Femur (tissue), 1 donor: ENCODE measurements around the gene EGLN2.
"Not testable (repeated sequence)": the region's sequence is repeated elsewhere in the genome, so short reads cannot be mapped to it uniquely, and the experiment has no call there.

Source experiments
- DNase-seq: peaks from one replicate; pipeline ENCODE4 v3.0.0-alpha.2; 2017

Gene EGLN2

DNA sequence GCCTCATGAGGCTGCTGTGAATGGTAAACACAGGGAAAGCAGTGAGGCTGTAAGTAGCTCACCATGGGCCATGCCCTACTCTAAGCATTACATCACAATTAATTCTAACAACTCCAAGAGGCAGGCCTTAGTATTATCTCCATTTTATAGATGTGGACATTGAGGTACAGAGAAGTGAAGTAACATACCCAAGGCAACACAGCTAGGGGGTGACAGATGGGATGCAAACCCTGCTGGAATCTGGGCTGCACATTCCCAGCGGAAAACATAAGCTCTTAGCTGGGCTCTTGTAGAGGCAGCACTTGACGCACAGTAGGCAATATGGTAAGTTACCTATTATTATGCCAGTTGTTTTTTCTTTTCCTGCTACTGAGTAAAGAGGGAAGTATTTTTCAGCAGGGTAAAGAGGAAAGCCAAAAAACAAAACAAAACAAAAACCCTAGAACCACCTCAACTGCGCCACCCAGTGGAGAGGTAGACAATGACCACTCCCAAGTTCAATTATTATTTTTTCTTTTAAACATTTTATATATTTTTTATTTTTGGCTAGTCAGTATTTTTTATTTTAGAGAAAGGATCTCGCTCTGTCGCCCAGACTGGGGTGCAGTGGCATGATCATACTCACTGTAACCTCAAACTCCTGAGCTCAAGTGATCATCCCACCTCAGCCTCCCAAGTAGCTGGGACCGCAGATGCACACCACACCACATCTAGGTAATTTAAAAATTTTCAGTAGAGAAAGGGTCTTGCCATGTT lies 20.7 kb downstream of the EGLN2 start:
- not testable (repeated sequence) for DNase-seq

DNA sequence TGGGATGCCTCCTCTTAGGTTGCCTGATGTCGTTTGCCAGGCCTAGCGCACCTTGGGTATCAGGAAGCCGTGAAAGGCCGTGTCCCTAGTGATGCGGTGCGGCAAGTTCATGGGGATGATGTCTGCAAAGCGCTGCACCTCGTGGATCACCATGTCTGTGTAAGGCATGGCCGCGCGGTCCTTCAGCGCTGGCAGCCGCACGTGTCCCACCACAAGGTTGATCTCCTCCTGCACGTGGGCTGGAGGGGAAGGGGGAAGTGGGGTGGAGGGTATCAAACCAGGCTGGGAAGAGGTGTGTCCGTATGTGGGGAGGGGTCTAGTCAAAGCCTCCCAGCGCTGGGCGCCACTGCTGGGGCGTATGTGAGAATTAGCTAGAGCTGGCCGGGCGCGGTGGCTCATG lies 23.2 kb downstream of the EGLN2 start:
- DNase-seq: no peak

DNA sequence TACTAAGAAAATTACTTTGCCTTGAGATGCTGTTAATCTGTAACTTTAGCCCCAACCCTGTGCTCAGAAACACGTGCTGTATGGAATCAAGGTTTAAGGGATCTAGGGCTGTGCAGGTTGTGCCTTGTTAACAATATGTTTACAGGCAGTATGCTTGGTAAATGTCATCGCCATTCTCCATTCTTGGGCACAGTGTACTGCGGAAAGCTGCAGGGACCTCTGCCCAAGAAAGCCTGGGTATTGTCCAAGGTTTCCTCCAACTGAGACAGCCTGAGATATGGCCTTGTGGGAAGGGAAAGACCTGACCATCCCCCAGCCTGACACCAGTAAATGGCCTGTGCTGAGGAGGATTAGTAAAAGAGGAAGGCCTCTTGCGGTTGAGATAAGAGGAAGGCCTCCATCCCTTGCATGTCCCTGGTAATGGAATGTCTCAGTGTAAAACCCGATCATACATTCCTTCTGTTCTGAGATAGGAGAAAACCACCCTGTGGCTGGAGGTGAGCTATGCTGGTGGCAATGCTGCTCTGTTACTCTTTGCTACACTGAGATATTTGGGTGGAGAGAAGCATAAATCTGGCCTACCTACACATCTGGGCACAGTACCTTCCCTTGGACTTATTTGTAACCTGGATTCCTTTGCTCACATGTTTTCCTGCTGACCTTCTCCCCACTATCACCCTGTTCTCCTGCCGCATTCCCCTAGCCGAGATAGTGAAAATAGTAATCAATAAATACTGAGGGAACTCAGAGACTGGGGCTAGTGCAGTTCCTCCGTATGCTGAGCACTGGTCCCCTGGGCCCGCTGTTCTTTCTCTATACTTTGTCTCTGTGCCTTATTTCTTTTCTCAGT lies 23.9 kb downstream of the EGLN2 start:
- not testable (repeated sequence) for DNase-seq

DNA sequence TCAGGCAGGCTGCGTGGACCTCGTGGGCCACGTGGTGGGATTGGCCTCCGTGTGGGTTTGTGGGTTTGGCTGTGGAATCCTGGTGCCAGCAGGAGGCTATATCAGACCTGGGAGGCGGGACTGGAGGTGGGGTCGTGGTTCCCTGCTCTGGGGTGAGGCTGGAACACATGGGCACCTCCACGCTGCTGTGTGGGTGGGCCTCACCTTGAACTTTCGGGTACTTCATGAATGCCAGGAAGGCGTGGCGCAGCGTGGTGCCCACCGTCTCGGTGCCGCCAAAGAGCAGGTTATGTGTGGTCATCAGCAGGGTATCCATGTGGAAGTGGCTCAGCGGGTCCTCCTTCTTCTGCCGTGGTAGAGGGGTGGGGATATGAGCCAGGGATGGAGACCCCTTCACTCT lies 25.9 kb downstream of the EGLN2 start:
- DNase-seq: not testable (repeated sequence)

DNA sequence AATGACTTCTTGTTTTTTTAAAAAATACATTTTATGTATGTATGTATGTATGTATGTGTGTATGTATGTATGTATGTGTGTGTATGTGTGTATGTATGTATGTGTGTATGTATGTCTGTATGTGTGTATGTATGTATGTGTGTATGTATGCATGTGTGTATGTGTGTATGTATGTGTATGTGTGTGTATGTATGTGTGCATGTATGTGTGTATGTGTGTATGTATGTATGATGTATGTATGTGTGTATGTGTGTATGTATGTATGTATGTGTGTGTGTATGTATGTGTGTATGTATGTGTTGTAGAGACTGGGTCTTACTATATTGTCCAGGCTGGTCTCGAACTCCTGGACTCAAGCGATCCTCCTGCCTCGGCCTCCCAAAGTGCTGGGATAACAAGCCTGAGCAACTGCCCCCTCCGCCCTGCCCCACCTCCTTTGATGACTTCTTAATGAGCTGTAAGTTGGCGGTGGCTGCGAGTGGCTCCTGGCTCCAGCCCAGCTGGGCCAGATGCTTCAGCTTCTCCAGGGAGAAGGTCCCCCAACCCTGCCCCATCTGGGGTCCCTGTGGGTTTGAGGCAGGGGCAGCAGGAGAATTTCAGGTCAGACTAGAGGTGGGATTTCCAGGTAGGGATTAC lies 26.6 kb downstream of the EGLN2 start:
- not testable (repeated sequence) for DNase-seq

DNA sequence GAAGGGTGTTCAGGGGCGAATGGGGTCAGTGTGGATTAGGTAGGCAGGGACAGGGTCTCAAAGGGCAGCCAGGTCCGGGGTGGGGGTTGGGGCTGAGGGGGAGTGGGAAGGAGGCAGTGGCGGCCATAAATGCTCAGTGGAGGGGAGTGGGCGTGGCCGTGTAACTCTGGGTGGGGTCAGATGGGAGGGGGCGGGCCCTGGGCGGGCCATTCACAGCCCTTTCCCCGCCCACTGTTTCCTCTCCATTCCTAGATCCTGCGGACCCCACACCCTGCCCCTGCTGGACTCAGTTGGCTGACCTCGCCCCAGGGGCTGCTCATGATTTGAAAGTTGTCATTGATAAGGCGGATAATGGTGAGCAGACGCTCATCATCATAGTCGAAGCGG lies 27.3 kb downstream of the EGLN2 start:
- not testable (repeated sequence) for DNase-seq

DNA sequence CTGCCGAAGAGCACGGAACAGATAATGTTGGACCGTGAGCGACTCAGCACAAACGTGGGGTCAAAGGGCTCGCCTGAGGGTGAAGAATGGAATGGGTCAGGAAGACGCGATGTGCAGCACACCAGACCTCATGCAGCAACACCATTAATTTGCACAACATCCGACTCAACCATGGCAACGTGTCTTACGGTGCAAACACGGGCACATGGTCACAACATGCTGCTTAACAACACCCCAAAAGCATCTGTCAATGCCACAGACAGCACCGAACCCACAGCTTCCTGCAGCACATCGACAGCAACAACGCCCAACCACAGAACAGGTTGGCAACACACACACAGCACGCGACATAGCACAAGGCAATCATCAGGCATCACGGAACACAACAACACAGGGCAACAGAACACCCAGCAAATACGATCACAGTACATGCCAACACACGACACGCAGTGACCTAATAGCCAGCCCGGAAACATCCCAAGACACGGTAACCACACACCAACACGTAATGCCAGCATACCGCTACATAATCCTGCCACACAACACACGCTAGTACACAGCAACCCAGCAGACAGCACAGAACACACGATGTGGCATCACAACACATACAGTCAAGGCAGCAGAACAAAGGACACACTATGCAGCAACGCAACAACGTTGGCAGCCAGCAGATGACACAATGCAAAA lies 27.9 kb downstream of the EGLN2 start:
- DNase-seq: not testable (repeated sequence)

DNA sequence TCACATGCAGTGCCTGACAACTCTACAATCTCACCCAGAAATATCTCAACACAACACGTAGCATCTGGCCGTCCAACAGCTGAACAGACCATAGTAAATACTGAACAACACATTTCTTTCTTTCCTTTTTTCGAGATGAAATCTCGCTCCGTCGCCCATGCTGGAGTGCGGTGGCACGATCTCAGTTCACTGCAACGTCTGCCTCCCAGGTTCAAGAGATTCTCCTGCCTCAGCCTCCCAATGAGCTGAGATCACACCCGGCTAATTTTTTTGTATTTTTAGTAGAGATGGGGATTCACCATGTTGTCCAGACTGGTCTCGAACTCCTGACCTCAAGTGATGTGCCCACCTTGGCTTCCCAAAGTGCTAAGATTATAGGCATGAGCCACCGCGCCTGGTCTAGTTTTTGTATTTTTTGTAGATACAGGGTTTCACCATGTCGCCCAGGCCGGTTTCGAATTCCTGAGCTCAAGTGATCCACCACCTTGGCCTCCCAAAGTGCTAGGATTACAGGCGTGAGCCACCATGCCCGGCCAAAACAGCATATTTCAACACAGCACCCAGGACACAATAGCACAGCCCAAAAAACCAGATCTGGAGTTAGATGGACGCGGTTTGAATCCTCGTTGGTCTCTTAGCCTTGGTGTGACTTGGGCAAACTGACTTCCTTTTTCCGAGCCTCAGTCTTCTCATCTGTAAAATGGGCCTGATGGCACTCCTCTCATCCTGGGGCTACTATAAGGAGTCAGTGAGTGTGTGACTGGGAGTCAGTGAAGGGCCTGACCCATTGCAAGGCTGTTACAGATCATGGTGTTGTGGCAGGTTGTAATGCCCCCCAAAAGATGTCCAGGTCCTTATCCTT lies 28.6 kb downstream of the EGLN2 start:
- no peak for DNase-seq

DNA sequence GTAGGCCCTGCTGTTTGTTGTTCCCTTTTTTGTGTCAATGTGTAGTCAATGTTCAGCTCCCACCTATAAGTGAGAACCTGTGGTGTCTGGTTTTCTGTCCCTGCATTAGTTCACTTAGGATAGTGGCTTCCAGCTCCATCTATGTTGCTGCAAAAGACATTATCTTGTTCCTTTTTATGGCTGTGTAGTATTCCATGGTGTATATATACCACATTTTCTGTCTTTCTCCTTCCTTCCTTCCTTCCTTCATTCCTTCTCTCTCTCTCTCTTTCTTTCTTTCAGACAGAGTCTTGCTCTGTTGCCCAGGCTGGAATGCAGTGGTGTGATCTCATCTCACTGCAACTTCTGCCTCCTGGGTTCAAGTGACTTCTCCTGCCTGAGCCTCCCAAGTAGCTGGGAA lies 30.2 kb downstream of the EGLN2 start:
- DNase-seq: no peak

DNA sequence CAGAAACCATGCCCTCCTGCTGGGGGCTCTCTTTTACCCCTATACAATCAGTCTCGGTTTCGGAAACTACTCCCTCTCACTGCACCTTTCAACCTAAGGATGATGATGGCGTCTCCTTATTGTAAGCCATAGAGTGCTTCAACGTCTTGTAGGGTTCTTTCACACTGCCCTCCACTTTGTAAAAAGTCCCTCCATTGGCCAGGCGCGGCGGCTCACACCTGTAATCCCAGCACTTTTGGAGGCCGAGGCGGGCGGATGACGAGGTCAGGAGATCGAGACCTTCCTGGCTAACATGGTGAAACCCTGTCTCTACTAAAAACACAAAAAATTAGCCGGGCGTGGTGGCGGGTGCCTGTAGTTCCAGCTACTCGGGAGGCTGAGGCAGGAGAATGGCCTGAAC lies 31.8 kb downstream of the EGLN2 start:
- not testable (repeated sequence) for DNase-seq

DNA sequence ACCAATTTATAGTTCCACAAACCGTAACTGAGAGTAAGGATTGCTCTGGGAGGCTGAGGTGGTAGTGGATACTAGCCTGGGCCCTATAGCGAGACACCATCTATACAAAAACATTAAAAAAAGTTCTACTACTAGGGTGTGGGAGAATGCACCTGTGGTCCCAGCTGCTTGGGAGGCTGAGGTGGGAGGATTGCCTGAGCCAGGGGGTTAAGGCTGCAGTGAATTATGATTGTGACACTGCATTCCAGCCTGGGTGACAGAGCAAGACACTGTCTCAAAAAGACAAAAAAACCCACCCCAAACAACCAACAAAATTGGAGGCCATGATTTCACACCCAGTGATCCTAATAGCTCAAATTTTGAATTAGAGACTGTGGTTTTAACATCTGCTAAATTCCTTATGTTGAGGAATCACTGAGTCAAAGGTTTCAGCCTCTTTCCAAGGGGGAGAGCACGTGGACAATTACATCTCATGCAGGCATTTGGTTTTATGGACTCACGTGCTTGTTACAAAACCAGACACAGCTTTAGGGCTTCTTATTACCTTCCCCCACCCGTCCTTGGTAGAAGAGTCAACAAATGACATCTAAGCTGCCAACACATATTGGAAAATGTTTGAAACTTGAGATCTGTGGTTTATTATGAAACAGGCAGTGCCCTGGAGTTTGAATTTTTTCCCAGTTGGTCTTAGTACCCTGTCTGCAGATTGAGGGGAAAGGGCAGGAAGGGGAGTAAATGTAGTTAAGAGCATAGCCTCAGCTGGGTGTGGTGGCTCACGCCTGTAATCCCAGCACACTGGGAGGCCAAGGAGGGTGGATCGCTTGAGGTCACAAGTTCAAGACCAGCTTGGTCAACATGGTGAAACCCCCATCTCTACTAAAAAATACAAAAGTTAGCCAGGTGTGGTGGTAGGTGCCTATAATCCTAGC lies 32.8 kb downstream of the EGLN2 start:
- DNase-seq: no peak

DNA sequence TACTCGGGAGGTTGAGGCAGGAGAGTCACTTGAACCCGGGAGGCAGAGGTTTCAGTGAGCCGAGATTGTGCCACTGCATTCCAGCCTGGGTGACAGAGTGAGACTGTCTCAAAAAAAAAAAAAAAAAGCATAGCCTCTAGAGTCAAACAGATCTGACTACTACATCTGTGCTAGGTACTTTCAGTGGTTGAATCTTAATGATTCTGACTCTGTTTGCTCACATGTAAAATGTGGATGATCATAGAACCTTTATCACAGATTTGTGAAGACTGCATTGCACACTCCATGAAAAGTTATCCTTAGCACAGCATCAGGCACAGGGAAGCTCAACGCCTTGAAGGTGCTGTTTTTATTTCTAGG lies 33.4 kb downstream of the EGLN2 start:
- not testable (repeated sequence) for DNase-seq

DNA sequence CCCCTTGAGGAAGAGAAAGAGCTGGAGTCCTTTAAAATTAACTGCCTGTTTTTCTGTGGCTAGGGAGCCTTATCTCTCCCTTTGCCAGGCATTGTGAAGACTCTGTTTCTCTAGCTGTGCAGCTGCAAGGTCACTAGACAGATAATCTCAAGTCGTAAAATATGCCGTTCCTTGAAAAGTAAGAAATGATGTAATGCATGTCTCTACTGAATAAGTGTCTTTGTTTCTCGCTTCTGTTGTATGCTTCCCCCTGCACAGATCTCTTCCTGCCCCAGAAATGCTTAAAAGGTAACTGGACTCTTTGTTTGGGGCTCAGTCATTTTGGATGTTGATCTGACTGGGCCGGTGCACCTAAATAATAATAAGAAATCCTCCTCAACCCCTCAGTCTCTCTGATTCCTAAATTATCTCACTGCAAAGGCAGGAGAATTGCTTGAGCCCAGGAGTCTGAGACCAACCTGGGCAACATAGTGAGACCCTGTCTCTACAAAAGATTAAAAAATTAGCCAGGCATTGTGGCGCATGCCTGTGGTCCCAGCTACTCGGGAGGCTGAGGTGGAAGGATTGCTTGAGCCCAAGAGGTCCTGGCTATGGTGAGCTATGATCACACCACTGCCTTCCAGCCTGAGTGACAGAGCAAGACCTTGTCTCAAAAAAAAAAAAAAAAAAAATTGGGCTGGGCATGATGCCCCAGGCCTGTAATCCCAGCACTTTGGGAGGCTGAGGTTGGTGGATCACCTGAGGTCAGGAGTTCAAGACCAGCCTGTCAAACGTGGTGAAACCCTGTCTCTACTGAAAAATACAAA lies 34.9 kb downstream of the EGLN2 start:
- DNase-seq: not testable (repeated sequence)

DNA sequence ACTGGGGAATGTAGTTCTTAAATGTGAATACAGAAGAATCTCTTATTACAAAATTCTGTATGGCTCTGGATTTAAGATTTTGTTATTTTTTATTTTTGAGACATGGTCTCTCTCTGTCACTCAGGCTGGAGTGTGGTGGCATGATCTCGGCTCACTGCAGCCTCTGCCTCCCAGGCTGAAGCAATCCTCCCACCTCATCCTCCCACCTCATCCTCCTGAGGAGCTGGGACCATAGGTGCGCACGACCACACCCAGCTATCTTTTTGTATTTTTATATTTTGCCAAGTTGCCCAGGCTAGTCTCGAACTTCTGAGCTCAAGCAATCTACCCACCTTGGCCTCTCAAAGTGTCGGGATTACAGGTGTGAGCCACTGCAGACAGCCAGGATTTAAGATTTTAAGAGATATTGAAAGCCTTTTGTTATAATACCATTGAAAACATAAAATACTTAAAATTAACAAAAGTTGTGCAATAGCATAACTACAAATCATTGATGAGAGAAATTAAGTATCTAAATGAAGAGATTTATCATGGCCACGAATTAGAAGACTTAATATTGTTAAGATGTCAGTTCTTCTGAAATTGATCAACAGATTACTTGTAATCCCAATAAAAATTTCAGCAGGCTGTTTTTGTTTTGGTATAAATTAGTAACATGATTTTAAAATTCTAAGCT lies 37.9 kb downstream of the EGLN2 start:
- no peak for DNase-seq

DNA sequence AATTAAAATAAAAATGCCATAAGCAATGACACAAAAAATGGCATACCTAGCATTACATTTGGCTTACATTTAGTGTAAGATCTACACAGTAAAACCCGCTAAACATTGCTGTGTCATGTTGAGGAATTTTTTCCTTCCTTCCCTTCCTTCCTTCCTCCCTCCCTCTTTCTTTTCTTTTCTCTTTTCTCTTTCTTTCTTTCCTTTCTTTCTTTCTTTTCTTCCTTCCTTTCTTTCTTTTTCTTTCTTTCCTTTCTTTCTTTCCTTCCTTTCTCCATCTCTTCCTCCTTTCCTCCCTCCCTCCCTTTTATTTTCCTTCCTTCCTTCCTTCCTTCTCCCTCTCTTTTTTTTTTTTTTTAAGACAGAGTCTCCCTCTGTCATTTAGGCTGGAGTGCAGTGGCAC lies 39.5 kb downstream of the EGLN2 start:
- DNase-seq: not testable (repeated sequence)

DNA sequence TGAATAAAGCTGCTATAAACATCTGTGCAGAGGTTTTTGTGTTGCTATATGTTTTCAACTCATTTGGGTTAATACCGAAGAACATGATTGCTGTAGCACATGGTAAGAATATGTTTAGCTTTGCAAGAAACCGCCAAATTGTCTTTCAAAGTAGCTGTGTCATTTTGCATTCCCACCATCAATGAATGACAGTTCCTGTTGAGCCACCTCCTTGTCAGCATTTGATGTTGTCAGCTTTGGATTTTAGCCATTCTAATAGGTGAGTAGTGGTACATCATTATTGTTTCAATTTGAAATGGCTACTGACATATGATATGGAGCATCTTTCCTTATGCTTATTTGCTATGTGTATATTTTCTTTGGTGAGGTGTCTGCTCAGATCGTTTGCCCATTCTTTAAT lies 43.0 kb downstream of the EGLN2 start:
- not testable (repeated sequence) for DNase-seq

DNA sequence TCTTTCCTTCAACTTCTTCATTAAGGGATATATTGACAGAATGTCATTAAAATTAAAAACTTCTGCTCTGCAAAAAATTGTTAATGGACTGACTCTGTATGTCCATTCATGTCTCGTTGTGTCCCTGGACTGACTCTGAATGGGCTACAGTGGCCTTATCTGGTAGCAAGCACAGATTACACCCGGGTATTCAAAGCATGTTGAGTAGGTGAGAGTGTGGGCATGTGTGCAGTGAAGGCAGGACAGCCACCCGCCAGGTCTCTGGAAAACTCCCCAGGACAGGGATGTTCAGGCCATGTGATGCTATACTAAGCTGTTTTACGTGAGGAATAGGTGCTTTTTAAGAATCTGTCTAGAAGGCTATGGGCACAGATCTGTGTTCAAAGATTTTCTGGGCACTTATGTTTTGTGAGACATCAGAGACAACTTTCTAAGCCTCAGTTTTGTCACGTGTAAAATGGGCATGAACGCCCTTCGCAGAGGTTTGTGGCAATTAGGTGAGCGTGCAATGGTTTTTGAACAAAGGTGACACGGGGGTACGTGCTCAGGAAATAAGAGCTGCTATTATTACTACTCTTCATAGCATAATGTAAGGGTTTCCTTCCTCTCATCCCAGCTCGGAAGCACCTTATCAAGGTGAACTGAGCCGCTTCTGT lies 44.1 kb downstream of the EGLN2 start:
- not testable (repeated sequence) for DNase-seq

DNA sequence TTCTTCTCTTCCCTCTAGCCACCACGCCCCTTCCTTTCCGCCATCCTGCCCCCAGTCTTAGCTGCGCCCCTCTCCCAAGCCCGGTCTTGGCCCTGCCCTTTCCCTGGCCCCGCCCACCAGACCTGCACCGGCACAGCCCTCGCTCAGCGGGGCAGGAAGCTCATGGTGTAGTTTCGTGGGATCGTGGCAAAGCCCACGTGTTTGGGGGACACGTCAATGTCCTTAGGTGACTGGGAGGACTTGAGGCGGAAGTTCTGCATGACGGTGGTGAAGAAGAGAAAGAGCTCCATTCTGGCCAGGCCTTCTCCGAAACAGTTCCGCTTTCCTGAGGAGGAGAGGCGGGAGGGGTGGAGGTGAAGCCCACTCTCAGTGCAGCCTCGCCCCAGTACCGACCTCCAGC lies 44.7 kb downstream of the EGLN2 start:
- not testable (repeated sequence) for DNase-seq

DNA sequence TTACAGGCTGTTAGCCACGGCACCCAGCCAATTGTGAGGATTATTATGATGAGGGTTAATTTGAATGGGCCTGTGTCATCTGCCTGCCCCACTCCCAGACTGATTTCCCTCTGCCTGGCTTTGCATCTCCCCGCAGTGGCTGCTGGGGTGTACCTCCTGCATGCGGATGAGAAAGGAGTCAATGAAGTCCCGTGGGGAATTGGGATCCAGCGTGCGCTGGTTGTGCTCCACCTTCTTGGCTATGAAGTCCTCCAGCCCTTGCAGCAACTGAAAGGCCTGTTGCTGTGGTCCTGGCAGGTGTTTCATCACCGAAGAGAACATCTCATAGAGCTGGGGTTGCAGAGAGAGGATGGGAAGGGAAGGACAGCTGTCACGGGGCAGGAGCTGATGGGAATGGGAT lies 47.7 kb downstream of the EGLN2 start:
- DNase-seq: not testable (repeated sequence)
